ENCODE data around the gene SLC30A2. TPM values are rescaled to one million over a fixed set of nuclear protein-coding genes. Genes with fewer than 3 reads are reported as not detected.
A peak's percentile ranks its signal among the peaks of the same experiment; 100 is the strongest.

Gene SLC30A2
- total and polyA plus RNA-seq, 9 of the 15 experiments (the other 6 are each of a cell fraction or from before 2014, with no cell fraction given), result 0.01 to 0.18 (median 0.06) TPM; not detected in 3

- no peak for TF ChIP-seq ZNF253 (CRISPR knock-in tag; conservative IDR thresholded peaks at IDR 0.05)
- TF ChIP-seq BHLHE40 (IDR thresholded peaks at IDR 0.05; ENCODE audit: low read length), result peak; percentile 73
- TF ChIP-seq VEZF1 (CRISPR knock-in tag; IDR thresholded peaks at IDR 0.05), result peak; percentile 34; the same call in 1 of the 2 replicates
- TF ChIP-seq, protein P1, sequence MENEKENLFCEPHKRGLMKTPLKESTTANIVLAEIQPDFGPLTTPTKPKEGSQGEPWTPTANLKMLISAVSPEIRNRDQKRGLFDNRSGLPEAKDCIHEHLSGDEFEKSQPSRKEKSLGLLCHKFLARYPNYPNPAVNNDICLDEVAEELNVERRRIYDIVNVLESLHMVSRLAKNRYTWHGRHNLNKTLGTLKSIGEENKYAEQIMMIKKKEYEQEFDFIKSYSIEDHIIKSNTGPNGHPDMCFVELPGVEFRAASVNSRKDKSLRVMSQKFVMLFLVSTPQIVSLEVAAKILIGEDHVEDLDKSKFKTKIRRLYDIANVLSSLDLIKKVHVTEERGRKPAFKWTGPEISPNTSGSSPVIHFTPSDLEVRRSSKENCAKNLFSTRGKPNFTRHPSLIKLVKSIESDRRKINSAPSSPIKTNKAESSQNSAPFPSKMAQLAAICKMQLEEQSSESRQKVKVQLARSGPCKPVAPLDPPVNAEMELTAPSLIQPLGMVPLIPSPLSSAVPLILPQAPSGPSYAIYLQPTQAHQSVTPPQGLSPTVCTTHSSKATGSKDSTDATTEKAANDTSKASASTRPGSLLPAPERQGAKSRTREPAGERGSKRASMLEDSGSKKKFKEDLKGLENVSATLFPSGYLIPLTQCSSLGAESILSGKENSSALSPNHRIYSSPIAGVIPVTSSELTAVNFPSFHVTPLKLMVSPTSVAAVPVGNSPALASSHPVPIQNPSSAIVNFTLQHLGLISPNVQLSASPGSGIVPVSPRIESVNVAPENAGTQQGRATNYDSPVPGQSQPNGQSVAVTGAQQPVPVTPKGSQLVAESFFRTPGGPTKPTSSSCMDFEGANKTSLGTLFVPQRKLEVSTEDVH (IDR thresholded peaks at IDR 0.05; ENCODE audit: low read depth, partially characterized antibody), result no peak
- 0 out of 2 replicates have a peak, but pooled peaks have one; percentile 22 for TF ChIP-seq SMARCE1 (IDR thresholded peaks at IDR 0.05)
- no peak for TF ChIP-seq ETS2 (tag; IDR thresholded peaks at IDR 0.05; ENCODE audit: borderline replicate concordance, poor library complexity, severe bottlenecking)
- no peak for TF ChIP-seq PRPF4 (IDR thresholded peaks at IDR 0.05; ENCODE audit: insufficient read depth, low read depth, low read length, poor library complexity, severe bottlenecking)
- TF ChIP-seq SIX5 (IDR thresholded peaks at IDR 0.05; ENCODE audit: borderline replicate concordance in 1 of 2, insufficient read depth in 1 of 2, low read depth in 1 of 2, low read length in 2 of 2), result no peak
- no peak for TF ChIP-seq ZNF431 (CRISPR knock-in tag; IDR thresholded peaks at IDR 0.05)
- no peak for TF ChIP-seq ETV6 (IDR thresholded peaks at IDR 0.05; ENCODE audit: borderline replicate concordance in 1 of 2, low read depth in 2 of 2, low read length in 1 of 2)
- no peak for TF ChIP-seq ETV6 (CRISPR knock-in tag; IDR thresholded peaks at IDR 0.05; ENCODE audit: borderline replicate concordance)
- no peak for TF ChIP-seq ZNF274 (IDR thresholded peaks at IDR 0.05; ENCODE audit: borderline replicate concordance, low read depth, low read length)
- TF ChIP-seq NFXL1 (CRISPR knock-in tag; IDR thresholded peaks at IDR 0.05), result no peak; the same call in 1 of the 2 replicates
- TF ChIP-seq ZSCAN32 (CRISPR knock-in tag; IDR thresholded peaks at IDR 0.05), result no peak
- TF ChIP-seq, protein P2, sequence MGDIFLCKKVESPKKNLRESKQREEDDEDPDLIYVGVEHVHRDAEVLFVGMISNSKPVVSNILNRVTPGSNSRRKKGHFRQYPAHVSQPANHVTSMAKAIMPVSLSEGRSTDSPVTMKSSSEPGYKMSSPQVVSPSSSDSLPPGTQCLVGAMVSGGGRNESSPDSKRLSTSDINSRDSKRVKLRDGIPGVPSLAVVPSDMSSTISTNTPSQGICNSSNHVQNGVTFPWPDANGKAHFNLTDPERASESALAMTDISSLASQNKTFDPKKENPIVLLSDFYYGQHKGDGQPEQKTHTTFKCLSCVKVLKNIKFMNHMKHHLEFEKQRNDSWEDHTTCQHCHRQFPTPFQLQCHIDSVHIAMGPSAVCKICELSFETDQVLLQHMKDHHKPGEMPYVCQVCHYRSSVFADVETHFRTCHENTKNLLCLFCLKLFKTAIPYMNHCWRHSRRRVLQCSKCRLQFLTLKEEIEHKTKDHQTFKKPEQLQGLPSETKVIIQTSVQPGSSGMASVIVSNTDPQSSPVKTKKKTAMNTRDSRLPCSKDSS (IDR thresholded peaks at IDR 0.05; ENCODE audit: low read depth, partially characterized antibody), result no peak
- TF ChIP-seq HOXB6 (CRISPR knock-in tag; IDR thresholded peaks at IDR 0.05; ENCODE audit: borderline replicate concordance), result no peak
- TF ChIP-seq ELK1 (CRISPR knock-in tag; IDR thresholded peaks at IDR 0.05), result no peak
- TF ChIP-seq SMARCC2 (IDR thresholded peaks at IDR 0.05; ENCODE audit: low read depth), result no peak
- no peak for TF ChIP-seq HLTF (IDR thresholded peaks at IDR 0.05)
- TF ChIP-seq RUNX1 (IDR thresholded peaks at IDR 0.05; ENCODE audit: low read depth), result no peak
Measured at GRCh38 chr1:26049531-26050247, 3.8 kb upstream of the SLC30A2 start (continued).
